SK-N-DZ (cell line): Measurements from ENCODE around the gene CAMTA2.

Experiments
- DNase-seq: peaks from one replicate; pipeline ENCODE4 v3.0.0-alpha.2; 2015; ENCODE audit warnings: low spot score

CAMTA2 gene

GRCh38 chr17:4947010-4947410 lies 40.5 kb downstream of the CAMTA2 start:
- DNase-seq, result no peak

- no peak for DNase-seq
Observed at GRCh38 chr17:4946312-4946976, 41.0 kb downstream of the CAMTA2 start.

GRCh38 chr17:4945944-4946280 lies 41.6 kb downstream of the CAMTA2 start:
- no peak for DNase-seq

GRCh38 chr17:4945176-4945943 lies 42.1 kb downstream of the CAMTA2 start:
- no peak for DNase-seq

- DNase-seq, result no peak
Observed at GRCh38 chr17:4944554-4945175, 42.8 kb downstream of the CAMTA2 start.

- DNase-seq, result no peak
Observed at GRCh38 chr17:4944163-4944553, 43.3 kb downstream of the CAMTA2 start.

- DNase-seq, result no peak
Observed at GRCh38 chr17:4942760-4943508, 44.5 kb downstream of the CAMTA2 start.

- DNase-seq, result no peak
Observed at GRCh38 chr17:4941319-4941610, 46.2 kb downstream of the CAMTA2 start.

- DNase-seq, result no peak
Observed at GRCh38 chr17:4940555-4941318, 46.7 kb downstream of the CAMTA2 start.

GRCh38 chr17:4939796-4940554 lies 47.5 kb downstream of the CAMTA2 start, which contains the start of the genes RNF167 and SLC25A11:
RNF167 (plus strand) TSS chr17:4940268; CDS start chr17:4940910, 642 bp downstream.
SLC25A11 (minus strand) TSS chr17:4940046; CDS start chr17:4939910, 136 bp downstream.
- DNase-seq, result peak; percentile 100

- no peak for DNase-seq
Observed at GRCh38 chr17:4939546-4939795, 48.0 kb downstream of the CAMTA2 start.

- no peak for DNase-seq
Observed at GRCh38 chr17:4938688-4939545, 48.6 kb downstream of the CAMTA2 start.

GRCh38 chr17:4938069-4938491 lies 49.4 kb downstream of the CAMTA2 start:
- DNase-seq, result no peak

GRCh38 chr17:4937553-4937952 lies 49.9 kb downstream of the CAMTA2 start:
- no peak for DNase-seq

GRCh38 chr17:4936436-4936835 lies 51.0 kb downstream of the CAMTA2 start:
- no peak for DNase-seq

GRCh38 chr17:4935650-4936049 lies 51.8 kb downstream of the CAMTA2 start:
- DNase-seq, result no peak

GRCh38 chr17:4934173-4934979 lies 53.1 kb downstream of the CAMTA2 start:
- DNase-seq, result no peak

GRCh38 chr17:4933646-4934045 lies 53.8 kb downstream of the CAMTA2 start:
- no peak for DNase-seq

- no peak for DNase-seq
Observed at GRCh38 chr17:4932756-4933155, 54.7 kb downstream of the CAMTA2 start.
